Adrenal gland (tissue), 12 donors: ENCODE measurements around the gene DHX34. TPM values are rescaled to one million over a fixed set of nuclear protein-coding genes. Genes with fewer than 3 reads are reported as not detected.
"Not testable (repeated sequence)": the region's sequence is repeated elsewhere in the genome, so short reads cannot be mapped to it uniquely, and the experiment has no call there.

Experiments used
- DNase-seq, 7 donors: peaks; one replicate each; pipeline ENCODE4 v3.0.0-alpha.2; 2019 to 2020
- H3K27ac ChIP-seq, 5 donors: fragments of 200-600 bp; sonication (generic) in 4 of 5; 1 replicate in 3 of 5; 2 replicates in 2 of 5; pipeline versions ENCODE4 v1.5.1 to v1.8.0; 2016 to 2020; ENCODE audit warnings: mild to moderate bottlenecking in 1 of 5
- H3K27me3 ChIP-seq: fragments of 200-600 bp; 2 replicates; pipeline ENCODE4 v1.8.0; 2021
- H3K36me3 ChIP-seq, 2 donors: fragments of 200-600 bp; replicated peaks in 1 of 2; 1 replicate in 1 of 2; 2 replicates in 1 of 2; pipeline versions ENCODE4 v1.5.1 to v1.8.0; 2018 to 2022
- H3K4me1 ChIP-seq, 2 donors: fragments of 200-600 bp; replicated peaks in 1 of 2; 1 replicate in 1 of 2; 2 replicates in 1 of 2; pipeline versions ENCODE4 v1.5.1 to v1.8.0; 2018 to 2021
- H3K4me3 ChIP-seq, 4 donors: fragments of 200-600 bp; sonication (generic) in 3 of 4; one replicate each; pipeline ENCODE4 v1.5.1; 2016 to 2018
- H3K9me3 ChIP-seq, 3 donors: fragments of 200-600 bp; sonication (generic) in 1 of 3; replicated peaks in 1 of 3; 1 replicate in 2 of 3; 2 replicates in 1 of 3; pipeline versions ENCODE4 v1.5.1 to v1.8.0; 2016 to 2021
- POLR2A ChIP-seq, 2 donors: fragments of 450-650 bp; IDR thresholded peaks; one replicate each; pipeline ENCODE4 v1.6.1; 2017; ENCODE audit warnings: antibody characterized with exemption in 2 of 2, mild to moderate bottlenecking in 2 of 2, moderate library complexity in 1 of 2
- WGBS, 4 donors: extraction: QIAGEN DNeasy Blood & Tissue Kit in 2 of 4; methylation state at CpG; one replicate each; pipeline versions ENCODE4 v1.1.5 to v1.1.7; 2013 to 2017; 5-methylcytosine and 5-hydroxymethylcytosine counted together
- intact Hi-C, 2 donors: fragments of 100-400 bp; cut with DNase I; formaldehyde crosslinking; loops; one replicate each; pipeline versions ENCODE4 v1.14.1 to v1.15.0; 2022 to 2023
- polyA plus RNA-seq, 3 donors: library from polyadenylated mRNA; stranded (reverse); fragments of 200-250 nt in 2 of 3; fragments of 350-450 nt in 1 of 3; fragmentation: Illumina TruSeq in 1 of 3; extraction: RNeasy Lipid Tissue Mini Kit (QIAGEN cat#74804) in 1 of 3; gene quantifications; one replicate each; pipeline ENCODE4 v1.2.3, GENCODE V29; 2013 to 2014
- total RNA-seq, 9 donors: library from RNA; depleted of rRNA in 4 of 9; stranded (reverse); fragments of >200 nt in 4 of 9; fragments of 120-200 nt in 1 of 9; fragmentation: NEBNext Ultra II Directional in 1 of 9; extraction: Animal tissue kit (Norgen Biotek cat#: 25700) in 1 of 9; gene quantifications; one replicate each; pipeline versions ENCODE4 v1.1.0 to v1.2.4, GENCODE V29; 2013 to 2023
- TF ChIP-seq, protein P1 (sequence below), 6 experiments: fragments of 450-650 bp in 4 of 6; fragments of 200-600 bp in 2 of 6; sonication (generic) in 1 of 6; IDR thresholded peaks; 1 replicate in 5 of 6; 2 replicates in 1 of 6; pipeline versions ENCODE4 v1.5.1 to v1.8.0; 2016 to 2021; ENCODE audit warnings: antibody characterized with exemption in 6 of 6, mild to moderate bottlenecking in 2 of 6, moderate library complexity in 1 of 6
- donor health status: healthy with polysubstance abuse.
- donor health status: Bipolar disorder and iron deficiency.
- donor health status: DM: yes; HTN: yes; CAD: no.
- donor health status: DM: no; HTN: no; CAD: no.
- donor health status: DM: no; HTN: no; CAD: no.
- donor health status: DM: yes; HTN: yes; CAD: no.

The DHX34 gene
- total and polyA plus RNA-seq, 12 donors = 5.0 to 49.7 (median 11.2) TPM

DNA sequence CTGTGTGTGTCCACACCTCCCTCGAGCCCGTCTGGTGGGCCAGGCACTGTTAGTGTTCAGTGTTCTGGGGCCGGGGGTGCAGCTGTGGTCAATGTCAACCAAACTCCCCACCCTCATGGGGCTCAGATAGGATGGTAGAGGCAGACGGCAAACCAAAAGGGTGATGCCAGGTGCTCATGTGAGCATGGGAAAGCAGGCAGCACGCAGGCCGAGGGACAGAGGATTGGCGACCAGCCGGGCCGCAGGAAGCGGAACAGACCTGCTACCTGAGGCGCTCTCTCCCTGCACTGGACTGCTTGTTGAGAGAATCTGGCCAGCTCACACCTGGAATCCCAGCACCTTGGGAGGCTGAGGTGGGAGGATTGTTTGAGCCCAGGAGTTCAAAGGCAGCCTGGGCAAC, 29.1 kb downstream of the DHX34 start:
- no peaks in the 10 kb centered on the region for H3K9me3 ChIP-seq
- no peak overlapping the region for H3K4me3 ChIP-seq
- TF ChIP-seq, protein P1, sequence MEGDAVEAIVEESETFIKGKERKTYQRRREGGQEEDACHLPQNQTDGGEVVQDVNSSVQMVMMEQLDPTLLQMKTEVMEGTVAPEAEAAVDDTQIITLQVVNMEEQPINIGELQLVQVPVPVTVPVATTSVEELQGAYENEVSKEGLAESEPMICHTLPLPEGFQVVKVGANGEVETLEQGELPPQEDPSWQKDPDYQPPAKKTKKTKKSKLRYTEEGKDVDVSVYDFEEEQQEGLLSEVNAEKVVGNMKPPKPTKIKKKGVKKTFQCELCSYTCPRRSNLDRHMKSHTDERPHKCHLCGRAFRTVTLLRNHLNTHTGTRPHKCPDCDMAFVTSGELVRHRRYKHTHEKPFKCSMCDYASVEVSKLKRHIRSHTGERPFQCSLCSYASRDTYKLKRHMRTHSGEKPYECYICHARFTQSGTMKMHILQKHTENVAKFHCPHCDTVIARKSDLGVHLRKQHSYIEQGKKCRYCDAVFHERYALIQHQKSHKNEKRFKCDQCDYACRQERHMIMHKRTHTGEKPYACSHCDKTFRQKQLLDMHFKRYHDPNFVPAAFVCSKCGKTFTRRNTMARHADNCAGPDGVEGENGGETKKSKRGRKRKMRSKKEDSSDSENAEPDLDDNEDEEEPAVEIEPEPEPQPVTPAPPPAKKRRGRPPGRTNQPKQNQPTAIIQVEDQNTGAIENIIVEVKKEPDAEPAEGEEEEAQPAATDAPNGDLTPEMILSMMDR (IDR thresholded peaks at IDR 0.05) = no peak
- no peak for TF ChIP-seq POLR2A (IDR thresholded peaks at IDR 0.05)
- intact Hi-C loops = no loop called here
- 95 to 99% (median 96%) methylated on average over 9 to 11 of the region's 11 CpGs for WGBS, 4 donors
- H3K27me3 ChIP-seq = no peaks in the 10 kb centered on the region
- DNase-seq = no peak
- H3K4me1 ChIP-seq = peaks cover 0 to 10% of the 10 kb centered on the region in 2 donors
- peaks cover 0 to 80% of the 10 kb centered on the region in 2 donors for H3K36me3 ChIP-seq
- no peak overlapping the region for H3K27ac ChIP-seq

DNA sequence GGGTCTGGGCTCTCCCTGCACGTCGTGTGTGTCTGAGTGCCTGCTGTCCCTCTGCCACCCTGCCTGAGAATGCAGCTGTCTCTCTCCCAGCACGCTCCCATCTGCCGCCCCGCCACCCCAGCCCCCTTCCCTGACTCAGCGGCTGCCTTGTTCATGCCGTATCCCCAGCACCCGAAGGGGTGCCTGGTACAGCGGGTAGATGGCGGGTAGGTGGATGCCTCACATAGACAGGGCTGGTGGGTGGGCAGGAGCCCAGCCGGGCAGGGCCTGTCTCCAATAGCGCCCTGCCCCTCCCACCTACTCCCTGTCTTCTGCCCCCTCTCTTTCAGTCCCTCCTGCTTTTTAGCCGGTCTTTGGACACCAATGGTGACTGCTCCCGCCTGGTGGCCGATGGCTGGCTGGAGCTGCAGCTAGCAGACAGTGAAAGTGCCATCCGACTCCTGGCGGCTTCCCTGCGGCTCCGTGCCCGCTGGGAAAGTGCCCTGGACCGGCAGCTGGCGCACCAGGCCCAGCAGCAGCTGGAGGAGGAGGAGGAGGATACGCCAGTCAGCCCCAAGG, 30.3 kb downstream of the DHX34 start:
- 91 to 98% (median 94%) methylated on average over 7 to 23 of the region's 23 CpGs for WGBS, 4 donors
- Histone ChIP-seq H3K4me1 (peaks cover 0 to 10% of the 10 kb centered on the region in 2 donors), H3K27ac (no peak overlapping the region), H3K27me3 (no peaks in the 10 kb centered on the region), H3K36me3 (peaks cover 0 to 68% of the 10 kb centered on the region in 2 donors), H3K9me3 (no peaks in the 10 kb centered on the region), H3K4me3 (no peak overlapping the region)
- no peak for DNase-seq
- TF ChIP-seq POLR2A (IDR thresholded peaks at IDR 0.05) = no peak
- intact Hi-C loops = no loop called here

DNA sequence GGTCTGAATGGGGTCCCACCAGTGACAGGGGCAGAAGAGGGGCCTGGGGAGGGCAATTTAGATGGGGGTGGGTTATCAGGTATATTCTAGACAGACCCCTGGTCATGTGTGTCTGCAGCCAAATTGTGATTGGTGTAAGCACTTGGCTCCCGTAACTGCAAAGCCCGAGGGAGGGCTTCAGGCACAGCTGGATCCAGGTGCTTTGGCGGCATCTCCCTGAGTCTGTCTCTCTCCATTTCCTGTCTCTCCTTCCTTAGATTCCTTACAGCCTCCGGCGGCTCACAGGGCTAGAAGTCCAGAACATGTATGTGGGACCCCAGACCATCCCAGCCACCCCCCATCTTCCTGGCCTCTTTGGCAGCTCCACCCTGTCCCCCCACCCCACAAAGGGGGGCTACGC, 31.4 kb downstream of the DHX34 start:
- H3K9me3 ChIP-seq = no peaks in the 10 kb centered on the region
- no peaks in the 10 kb centered on the region for H3K27me3 ChIP-seq
- peaks cover 0 to 10% of the 10 kb centered on the region in 2 donors for H3K4me1 ChIP-seq
- no peak for TF ChIP-seq POLR2A (IDR thresholded peaks at IDR 0.05)
- TF ChIP-seq, protein P1 (IDR thresholded peaks at IDR 0.05) = no peak
- no peak overlapping the region for H3K27ac ChIP-seq
- 94 to 98% (median 96%) methylated on average over 4 to 6 of the region's 6 CpGs for WGBS, 4 donors
- intact Hi-C loops = no loop called here
- H3K4me3 ChIP-seq = no peak overlapping the region
- no peak for DNase-seq
- H3K36me3 ChIP-seq = peaks cover 0 to 57% of the 10 kb centered on the region in 2 donors

DNA sequence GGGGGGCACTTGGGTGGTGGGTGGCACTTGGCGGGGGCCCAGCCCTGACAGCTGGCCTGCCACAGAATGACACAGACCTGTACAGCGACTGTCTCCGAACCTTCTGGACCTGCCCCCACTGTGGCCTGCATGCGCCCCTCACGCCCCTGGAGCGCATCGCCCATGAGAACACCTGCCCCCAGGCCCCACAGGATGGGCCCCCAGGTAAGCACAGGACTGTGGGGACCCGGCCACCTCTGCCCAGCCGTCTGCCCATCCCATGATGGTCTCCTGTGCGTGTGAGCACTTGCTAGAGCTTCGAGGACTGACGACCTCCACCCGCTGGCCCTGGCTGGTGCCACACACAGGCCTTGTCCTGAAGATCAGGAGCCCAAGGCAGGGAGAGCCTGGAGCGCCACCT, 32.0 kb downstream of the DHX34 start:
- intact Hi-C loops = no loop called here
- Histone ChIP-seq H3K27ac (no peak overlapping the region), H3K27me3 (no peaks in the 10 kb centered on the region), H3K36me3 (peaks cover 0 to 52% of the 10 kb centered on the region in 2 donors), H3K4me3 (no peak overlapping the region), H3K9me3 (no peaks in the 10 kb centered on the region), H3K4me1 (peaks cover 0 to 10% of the 10 kb centered on the region in 2 donors)
- 89 to 100% (median 93%) methylated on average over 3 to 14 of the region's 14 CpGs for WGBS, 4 donors
- TF ChIP-seq POLR2A (IDR thresholded peaks at IDR 0.05) = no peak
- TF ChIP-seq, protein P1 (IDR thresholded peaks at IDR 0.05) = no peak
- no peak for DNase-seq

DNA sequence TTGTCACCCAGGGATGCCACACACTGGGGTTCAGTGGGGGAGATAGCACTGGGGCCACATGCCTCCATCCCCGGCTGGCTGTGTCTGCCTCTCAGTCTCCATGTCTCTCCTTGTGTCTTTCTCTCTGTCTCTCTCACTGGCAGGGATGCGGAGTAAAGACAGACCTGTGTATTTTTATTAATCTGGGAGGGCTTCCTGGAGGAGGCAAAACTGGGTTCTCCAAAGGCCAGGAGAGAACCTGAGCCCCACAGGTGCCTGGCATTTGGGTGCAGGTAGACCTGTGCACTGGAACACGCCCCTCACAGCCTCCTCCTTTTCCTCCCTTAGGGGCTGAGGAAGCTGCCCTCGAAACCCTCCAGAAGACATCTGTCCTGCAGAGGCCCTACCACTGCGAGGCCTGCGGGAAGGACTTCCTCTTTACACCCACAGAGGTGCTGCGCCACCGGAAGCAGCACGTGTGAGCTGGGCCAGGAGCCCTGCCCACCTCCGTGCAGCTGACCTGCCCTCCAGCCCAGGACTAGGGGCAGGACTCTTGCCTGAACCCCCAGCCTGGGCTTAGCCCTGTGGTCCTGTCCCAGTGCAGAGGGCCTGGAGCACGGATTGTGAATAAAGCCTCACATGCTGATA, 32.7 kb downstream of the DHX34 start:
- intact Hi-C loops = no loop called here
- no peak for DNase-seq
- TF ChIP-seq, protein P1 (IDR thresholded peaks at IDR 0.05) = no peak
- TF ChIP-seq POLR2A (IDR thresholded peaks at IDR 0.05) = no peak
- WGBS, 4 donors = 72 to 100% (median 81%) methylated on average over 2 to 11 of the region's 11 CpGs
- Histone ChIP-seq H3K4me1 (peaks cover 0 to 5% of the 10 kb centered on the region in 2 donors), H3K4me3 (no peak overlapping the region), H3K27ac (no peak overlapping the region), H3K27me3 (no peaks in the 10 kb centered on the region), H3K36me3 (peaks cover 0 to 45% of the 10 kb centered on the region in 2 donors), H3K9me3 (no peaks in the 10 kb centered on the region)

DNA sequence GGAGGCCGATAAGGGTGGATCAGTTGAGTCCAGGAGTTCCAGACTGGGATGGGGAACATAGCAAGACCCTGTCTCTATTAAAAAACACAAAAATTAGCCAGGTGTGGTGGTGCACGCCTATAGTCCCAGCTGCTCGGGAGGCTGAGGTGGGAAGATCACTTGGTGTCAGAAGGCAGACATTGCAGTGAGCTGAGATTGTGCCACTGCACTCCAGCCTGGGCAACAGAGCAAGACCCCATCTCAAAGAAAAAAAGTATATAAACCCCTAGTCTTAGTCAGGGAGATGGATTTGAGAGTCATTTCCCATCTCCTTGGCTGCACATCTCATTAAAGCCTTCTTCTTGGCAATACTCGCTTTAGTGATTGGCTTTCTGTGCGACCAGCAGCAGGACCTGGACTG, 34.8 kb downstream of the DHX34 start:
- H3K4me1 ChIP-seq, intact Hi-C loops, H3K4me3 ChIP-seq, DNase-seq, H3K27ac ChIP-seq, H3K9me3 ChIP-seq, H3K27me3 ChIP-seq: not testable (repeated sequence)
- 72 to 81% (median 79%) methylated on average over 5 of the region's 5 CpGs for WGBS, 4 donors
- H3K36me3 ChIP-seq = peaks cover 0 to 28% of the 10 kb centered on the region in 2 donors

DNA sequence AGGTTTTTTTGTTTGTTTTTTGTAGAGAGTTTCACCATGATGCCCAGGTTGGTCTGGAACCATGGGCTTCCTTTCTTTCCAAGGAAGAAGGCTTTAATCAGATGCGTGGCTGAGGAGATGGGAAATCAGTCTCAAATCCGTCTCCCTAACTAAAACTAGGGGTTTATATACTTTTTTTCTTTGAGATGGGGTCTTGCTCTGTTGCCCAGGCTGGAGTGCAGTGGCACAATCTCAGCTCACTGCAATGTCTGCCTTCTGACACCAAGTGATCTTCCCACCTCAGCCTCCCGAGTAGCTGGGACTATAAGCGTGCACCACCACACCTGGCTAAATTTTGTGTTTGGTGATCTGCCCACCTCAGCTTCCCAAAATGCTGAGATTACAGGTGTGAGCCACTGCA, 35.4 kb downstream of the DHX34 start:
- intact Hi-C loops, H3K27ac ChIP-seq: not testable (repeated sequence)
- WGBS, 4 donors = 82 to 89% (median 84%) methylated on average over 4 of the region's 4 CpGs

More for the DNA sequence above, 35.4 kb downstream of the DHX34 start:
- H3K27me3 ChIP-seq, H3K4me3 ChIP-seq, H3K4me1 ChIP-seq, DNase-seq, H3K9me3 ChIP-seq: not testable (repeated sequence)
- peaks cover 0 to 28% of the 10 kb centered on the region in 2 donors for H3K36me3 ChIP-seq
